Measurements from ENCODE around the gene OPRD1.
"Not testable (repeated sequence)": the region's sequence is repeated elsewhere in the genome, so short reads cannot be mapped to it uniquely, and the experiment has no call there.

The OPRD1 gene

DNA sequence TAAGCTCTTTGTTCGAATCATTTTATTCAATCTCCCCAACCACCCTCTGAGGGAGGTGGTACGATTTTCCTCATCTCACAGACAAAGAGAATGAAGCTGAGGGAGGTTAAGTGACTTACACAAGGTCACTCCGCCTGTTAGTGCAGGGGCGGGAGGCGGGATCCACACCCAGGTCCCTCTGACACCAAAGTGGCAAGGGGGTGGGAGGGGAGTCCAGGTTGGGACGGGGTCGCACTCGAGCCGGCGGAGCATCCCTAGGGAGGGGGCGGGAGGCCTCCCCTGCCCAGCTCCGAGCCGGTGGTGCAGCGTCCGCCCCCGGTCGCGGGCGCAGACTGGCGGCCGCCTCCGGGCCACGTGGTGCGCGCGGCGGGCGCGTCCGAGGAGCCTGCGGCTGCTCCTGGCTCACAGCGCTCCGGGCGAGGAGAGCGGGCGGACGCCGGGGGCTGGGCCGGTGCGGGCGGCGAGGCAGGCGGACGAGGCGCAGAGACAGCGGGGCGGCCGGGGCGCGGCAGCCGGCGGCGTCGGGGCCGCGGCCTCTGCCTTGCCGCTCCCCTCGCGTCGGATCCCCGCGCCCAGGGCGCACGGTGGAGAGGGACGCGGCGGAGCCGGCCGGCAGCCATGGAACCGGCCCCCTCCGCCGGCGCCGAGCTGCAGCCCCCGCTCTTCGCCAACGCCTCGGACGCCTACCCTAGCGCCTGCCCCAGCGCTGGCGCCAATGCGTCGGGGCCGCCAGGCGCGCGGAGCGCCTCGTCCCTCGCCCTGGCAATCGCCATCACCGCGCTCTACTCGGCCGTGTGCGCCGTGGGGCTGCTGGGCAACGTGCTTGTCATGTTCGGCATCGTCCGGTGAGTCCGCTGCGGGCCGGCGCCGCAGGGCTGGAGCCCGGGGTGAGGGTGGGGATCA lies at the start of gene OPRD1:
Gene OPRD1, plus strand, starts transcription at position 405 of the 903 bp plus-strand sequence. Its CDS starts 214 bp downstream, at position 619.
- no peak for DNase-seq (ENCODE audit: low spot score)

DNA sequence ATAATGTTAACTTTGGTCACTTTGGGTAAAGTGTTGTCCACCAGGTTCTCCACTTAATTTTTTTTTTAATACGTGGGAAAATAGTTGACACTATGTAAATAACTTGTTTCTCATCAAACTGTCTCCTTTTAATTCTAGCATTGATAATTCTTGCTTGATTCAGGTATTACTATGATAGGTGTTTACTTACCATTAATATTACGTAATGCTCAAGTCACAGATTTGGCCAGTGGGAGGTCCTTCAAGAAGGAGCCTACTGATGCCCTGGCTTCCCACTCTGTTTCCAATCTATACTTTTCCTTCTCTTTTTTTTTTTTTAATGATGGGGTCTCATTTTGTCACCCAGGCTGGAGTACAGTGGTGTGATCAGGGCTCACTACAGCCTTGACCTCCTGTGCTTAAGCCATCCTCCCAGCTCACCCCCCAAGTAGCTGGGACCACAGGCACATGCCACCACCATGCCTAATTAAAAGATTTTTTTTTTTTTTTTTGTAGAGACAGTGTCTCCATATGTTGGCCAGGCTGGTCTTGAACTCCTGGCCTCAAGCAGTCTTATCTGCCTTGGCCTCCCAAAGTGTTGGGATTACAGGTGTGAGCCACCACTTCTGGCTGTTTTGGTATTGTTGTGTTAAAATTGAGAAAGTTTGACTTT lies 45.3 kb upstream of the OPRD1 start:
- DNase-seq (ENCODE audit: low spot score): no peak

DNA sequence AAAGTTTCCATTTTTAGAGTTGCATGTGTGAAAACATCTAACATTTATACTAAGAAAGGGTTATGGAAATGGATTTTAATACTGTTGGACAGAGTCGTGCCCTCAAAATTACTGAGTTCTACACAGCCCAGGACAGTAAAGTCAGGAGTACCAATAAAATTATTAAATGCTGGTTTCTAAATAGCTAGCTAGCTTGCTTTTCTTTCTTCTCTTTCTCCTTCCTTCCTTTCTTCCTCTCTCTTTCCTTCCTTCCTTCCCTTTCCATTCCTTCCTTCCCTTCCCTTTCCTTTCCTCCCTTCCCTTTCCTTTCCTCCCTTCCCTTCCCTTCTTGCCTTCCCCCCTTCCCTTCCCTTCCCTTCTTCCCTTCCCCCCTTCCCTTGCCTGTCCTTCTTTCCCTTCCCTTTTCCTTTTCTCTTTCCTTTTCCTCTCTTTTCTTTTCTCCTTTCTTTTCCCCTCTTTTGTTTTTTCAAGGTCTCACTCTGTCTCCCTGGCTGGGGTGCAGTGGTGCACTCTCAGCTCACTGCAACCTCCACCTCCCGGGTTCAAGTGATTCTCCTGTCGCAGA lies 41.3 kb upstream of the OPRD1 start:
- no peak for DNase-seq (ENCODE audit: low spot score)

DNA sequence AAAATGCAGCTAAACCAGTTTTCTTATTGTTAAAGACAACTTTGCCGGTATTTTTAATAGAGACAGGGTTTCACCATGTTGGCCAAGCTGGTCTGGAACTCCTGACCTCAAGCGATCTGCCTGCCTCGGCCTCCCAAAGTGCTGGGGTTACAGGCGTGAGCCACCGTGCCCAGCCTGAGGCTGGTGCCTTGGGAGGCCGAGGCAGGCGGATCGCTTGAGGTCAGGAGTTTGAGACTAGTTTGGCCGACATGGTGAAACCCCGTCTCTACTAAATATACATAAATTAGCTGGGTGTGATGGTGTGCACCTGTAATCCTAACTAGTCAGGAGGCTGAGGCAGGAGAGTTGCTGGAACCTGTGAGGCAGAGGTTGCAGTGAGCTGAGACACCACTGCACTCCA lies 40.0 kb upstream of the OPRD1 start:
- not testable (repeated sequence) for DNase-seq (ENCODE audit: low spot score)

DNA sequence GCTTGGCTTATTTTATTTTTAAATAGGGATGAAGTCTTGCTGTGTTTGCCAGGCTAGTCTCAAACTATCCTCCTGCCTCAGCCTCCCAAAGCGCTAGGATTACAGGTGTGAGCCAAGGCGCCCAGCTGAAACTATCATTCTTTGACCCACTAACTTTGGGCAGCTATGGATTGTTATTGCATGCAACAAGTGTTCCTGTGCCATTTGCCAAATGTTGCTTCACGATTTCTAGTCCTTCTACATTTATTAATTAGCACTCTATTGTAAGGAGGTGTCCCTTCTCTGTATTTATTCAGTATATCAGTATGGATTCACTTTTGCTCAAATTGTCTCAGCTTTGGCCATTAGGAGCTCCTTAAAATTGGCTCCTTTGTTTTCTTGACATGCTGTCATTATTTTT lies 38.9 kb upstream of the OPRD1 start:
- DNase-seq (ENCODE audit: low spot score): no peak

DNA sequence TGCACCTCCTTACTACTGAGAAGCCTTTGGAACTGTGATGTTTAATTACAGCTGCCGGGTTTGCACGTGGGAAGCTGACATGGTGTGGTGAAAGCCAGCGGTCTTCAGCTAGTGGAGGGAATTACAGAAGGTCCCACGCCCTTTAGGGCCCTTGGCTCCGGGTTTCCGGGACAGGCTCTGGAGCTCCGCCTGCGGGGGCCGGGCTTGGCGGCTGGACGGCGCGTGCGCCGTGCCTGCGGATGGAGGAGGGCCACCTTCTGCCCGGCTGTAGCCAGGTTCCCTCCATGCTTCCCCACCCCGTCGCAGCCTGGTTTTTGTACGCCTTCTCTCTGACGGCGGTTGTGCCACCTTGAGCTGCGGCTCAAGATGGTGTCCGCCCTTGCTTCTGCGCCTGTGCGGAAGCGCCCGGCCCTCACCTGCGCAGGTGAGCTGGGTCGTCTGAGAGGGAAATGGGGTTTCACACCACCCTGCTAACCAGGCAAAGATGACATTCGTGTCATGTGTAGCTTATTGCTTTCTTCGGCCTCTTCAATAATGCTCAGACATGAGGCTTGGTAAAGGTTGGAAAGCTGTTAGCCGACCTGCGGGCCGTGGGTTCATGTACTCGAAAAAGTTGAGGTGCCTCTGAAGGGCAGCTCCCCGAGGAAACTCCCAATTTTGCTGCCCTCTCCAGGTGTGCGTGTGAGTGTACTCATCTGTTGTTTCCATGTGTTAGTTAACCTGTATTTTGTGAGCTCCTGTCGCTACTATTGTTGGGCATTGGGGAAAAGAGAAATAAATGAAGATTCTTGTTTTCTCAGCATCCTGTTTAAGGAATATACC lies 36.6 kb upstream of the OPRD1 start:
- peak; percentile 58 for DNase-seq (ENCODE audit: low spot score)

DNA sequence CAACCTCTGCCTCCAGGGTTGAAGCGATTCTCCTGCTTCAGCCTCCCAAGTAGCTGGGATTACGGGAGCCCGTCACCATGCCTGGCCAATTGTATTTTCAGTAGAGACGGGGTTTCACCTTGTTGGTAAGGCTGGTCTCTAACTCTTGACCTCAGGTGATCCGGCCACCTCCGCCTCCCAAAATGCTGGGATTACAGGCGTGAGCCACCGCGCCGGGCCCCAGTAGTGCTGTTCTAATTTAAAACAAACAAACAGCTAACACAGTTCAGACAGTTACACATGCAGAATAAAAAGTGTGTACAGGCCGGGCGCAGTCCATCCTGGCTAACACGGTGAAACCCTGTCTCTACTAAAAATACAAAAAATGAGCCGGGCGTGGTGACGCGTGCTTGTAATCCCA lies 35.6 kb upstream of the OPRD1 start:
- no peak for DNase-seq (ENCODE audit: low spot score)

DNA sequence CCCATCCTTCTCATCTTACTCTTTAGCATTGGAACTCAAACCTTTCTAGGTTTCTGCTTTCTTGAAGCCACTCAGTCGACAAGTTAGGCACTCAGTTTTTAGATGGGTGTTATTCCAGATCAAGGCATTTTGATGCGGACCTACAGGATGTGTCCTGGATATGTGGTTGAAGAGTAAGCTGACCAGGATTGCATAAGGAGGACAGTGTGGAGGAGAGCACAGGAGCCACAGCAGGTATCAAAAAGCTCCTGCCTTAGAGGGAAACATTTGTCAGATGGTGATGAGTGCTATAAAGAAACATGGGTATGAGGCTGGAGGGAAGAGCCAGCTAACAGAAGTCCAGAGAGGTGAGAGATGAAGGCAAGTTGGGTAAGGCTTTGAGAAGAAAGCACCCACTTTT lies 33.9 kb upstream of the OPRD1 start:
- no peak for DNase-seq (ENCODE audit: low spot score)

DNA sequence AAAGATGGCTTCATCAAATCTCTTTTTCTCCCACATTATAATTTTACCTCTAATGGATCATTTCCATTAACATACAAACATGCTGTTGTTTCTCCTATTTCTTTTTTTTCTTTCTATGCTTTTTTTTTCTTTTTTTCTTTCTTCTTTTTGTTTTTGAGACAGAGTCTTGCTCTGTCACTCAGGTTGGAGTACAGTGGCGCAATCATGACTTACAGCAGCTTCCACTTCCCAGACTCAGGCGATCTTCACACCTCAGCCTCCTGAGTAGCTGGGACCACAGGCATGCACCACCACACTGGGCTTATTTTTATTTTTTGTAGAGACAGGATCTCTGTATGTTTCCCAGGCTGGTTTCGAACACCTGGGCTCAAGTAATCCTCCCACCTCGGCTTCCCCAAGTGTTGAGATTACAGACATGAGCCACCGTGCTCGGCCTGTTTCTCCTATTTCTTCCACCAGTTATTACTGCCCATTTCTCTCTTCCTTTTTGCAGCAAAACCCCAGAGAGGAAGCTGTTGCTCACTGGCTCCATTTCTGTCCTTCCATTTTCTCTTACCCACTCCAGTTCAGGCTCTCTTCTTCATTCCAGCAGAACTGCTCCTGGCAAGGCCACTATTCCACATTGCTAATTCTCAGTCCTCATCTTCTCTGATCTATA lies 32.1 kb upstream of the OPRD1 start:
- DNase-seq (ENCODE audit: low spot score): no peak

DNA sequence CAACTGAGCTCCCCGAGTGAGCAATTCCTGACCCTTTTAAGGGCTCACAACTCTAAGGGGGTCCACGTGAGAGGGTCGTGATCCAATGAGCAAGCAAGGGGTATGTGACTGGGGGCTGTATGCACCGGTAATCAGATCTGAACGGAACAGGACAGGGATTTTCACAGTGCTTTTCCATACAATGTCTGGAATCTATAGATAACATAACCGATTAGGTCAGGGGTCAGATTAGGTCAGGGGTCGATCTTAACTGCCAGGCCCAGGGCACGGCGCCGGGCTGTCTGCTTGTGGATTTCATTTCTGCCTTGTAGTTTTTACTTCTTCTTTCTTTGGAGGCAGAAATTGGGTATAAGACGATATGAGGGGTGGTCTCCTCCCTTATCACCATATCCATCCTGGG lies 30.7 kb upstream of the OPRD1 start:
- DNase-seq (ENCODE audit: low spot score): no peak

DNA sequence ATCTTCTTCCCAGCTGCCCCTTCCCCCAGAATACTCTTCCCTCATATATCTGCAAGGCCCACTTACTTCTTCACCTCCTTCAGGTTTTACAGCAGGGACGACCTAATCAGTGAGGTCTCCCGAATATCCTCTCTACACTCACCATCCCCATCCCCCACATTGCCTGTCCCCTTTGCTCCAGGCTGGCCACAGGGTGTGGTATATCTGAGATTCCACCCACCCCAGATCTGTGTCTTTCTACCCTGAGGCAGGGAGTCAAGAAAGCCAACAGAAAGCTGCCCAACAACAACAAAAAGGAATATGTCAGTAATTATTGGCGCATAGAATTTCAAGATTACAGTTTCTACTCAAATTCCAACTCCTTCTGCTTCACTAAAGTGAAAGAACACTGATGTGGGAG lies 30.0 kb upstream of the OPRD1 start:
- no peak for DNase-seq (ENCODE audit: low spot score)

DNA sequence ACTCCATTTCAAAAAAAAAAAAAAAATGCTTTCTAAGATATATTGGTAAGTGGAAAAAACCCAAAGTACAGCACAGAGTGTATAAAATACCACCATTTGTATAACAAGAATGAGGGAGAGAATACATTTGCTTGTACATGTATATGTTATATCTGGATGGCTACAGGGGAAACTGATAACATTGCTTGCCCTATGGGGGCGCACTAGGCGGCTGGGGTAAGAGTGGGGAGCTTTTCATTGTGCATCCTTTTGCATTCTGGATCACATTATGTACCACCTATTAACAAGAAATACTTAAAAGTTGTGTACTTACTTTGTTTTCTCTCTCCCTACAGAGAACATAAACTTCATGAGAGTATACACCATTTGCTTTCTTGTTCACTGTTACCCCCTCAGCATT lies 28.6 kb upstream of the OPRD1 start:
- DNase-seq (ENCODE audit: low spot score): no peak

DNA sequence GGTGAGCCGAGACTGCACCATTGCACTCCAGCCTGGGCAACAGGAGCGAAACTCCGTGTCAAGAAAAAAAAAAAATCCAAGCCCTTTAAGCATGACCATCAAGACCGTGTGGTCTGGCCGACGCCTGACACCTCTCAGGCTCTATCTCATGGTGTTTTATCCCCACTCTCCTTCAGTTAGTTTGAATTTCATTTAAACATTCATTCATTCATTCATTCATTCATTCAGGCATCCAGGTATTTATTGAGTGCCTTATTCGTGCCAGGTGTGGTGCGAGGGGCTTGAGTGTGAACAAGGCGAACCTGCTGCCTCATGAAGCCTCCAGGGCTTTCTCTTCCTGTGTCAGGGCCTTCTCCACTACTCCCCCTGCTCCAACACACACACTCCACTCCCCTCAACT lies 22.6 kb upstream of the OPRD1 start:
- DNase-seq (ENCODE audit: low spot score): no peak

DNA sequence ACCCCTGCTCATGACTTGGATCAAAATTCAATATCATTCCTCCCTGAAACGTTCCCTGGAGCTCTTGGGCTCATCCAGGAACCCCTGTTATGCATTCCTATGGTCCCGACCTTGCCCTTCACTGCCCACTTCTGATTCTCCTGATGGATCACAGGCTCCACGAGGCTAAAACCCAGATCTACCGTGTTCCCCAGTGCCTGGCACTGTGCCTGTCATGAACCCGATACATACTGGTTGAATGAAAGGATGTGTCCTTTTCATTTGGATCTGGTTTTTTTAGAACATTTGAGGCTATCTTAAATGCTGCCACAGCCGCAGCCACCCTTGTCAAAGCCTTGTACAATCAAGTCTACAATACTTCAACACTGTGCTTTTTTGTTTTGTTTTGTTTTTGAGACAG lies 22.2 kb upstream of the OPRD1 start:
- no peak for DNase-seq (ENCODE audit: low spot score)

DNA sequence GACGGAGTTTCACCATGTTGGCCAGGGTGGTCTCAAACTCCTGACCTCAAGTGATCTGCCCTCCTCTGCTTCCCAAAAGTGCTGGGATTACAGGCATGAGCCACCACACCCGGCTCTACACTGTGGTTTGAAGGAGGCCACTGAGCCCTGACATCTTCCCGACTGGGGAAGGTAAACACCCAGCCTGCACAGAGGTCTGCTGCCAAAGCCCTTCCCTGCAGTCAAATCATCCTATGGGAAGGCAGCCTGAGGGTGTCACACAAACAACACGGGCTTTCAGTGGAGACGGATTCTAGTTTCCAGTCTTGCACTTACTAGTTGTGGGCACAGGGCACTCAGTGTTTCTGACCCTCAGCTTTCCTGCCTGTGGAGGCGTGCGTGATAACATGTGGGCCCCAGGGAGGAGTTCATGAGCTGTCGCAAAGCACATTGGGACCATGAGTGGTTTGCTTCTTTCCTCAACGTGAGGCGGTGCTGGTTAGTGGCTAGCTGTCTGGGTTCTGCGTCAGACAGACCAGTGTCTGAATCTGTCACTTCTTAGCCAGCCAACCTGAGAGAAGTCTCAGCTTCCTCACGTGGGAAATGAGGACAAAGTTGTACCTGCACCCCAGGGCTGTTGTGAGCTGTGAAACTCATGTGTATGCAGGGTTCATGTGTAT lies 21.5 kb upstream of the OPRD1 start:
- no peak for DNase-seq (ENCODE audit: low spot score)

DNA sequence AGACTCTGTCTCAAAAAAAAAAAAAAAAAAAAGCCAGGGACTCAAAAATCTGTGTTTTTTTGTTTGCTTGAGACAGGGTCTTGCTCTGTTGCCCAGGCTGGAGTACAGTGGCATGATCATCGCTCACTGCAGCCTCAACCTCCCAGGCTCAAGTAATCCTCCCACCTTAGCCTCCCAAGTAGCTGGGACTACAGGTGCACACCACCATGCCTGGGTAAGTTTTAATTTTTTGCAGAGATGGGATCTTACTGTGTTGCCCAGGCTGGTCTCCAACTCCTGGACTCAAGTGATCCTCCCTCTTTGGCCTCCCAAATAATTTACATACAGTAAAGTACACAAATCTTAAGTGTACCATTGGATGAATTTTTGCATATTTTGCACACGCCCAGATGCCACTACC lies 20.0 kb upstream of the OPRD1 start:
- DNase-seq (ENCODE audit: low spot score): not testable (repeated sequence)

DNA sequence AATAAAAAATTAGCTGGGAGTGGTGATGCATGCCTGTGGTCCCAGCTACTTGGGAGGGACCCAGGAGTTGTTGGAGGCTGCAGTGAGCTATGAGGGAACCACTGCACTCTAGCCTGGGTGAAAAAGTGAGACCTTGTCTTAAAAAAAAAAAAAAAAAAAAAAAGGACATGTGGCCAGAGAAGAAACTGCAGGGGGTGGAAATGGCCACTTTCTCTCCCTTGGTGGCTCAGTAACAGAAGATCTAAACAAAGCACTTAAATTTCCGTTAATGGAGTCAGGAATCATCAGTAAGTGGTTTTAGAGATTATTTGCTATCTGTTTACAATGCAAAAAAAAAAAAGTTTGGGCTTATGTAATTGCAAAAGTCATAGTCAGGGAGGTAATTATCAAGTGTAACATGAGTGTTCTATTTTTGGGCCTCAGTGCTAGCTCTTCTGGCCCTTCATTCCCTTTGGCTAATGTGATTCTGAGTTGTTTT lies 19.3 kb upstream of the OPRD1 start:
- no peak for DNase-seq (ENCODE audit: low spot score)

DNA sequence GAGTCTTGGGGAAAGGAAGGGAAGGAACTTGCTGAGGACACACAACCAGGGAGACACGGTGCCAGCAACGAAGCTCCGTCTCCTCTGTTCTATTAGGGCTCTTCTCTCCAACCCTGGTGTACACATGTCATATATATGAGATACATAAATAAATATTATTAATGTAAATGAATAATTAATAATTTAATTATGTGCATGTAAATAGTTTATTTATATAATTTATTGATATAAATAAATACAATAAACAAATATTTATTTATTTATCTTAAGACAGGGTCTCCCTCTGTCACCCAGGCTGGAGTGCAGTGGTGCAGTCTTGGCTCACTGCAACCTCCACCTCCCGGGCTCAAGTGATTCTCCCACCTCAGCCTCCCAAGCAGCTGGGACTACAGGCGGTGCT lies 17.4 kb upstream of the OPRD1 start:
- not testable (repeated sequence) for DNase-seq (ENCODE audit: low spot score)

DNA sequence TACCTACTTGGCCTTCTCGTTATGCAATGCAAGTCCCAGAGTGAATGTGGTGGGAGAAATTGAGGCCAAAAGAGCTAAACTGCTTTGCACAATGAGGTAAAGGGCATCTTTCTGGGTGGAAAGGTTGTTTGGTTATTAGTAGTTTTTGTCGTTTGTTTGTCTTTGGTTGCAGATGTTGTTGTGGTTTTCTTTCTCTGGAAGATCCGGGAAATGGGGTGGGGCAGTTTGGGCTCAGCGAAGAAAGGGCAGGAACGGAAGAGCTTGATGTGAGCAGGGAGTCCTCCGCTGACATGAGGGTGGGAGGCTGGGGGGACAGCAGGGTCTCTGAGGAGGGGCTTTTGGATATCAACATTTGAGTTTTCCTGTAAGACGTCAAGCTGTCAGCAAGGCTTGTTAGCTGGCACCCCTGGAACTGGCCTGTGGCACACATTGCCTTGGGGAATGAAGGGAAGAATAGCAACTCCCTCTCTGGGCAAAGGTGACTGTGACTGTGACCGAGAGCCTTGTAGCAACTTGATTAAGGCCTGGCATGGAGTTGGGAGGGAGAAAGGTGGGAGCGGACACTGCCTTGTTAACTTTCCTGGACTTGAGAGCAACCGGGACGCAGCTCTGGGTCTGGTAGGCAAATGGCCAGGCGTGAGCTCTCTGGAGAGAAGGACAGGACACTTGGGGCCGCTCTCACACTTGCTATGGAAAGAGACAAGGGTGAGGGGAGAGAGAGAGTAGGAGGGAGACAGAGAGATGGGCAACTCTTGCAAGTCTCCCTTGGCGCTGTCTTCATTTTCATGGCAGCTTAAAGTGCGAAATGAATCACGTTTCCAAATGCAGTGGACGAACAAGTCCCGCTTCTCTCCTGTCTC lies 15.4 kb upstream of the OPRD1 start:
- no peak for DNase-seq (ENCODE audit: low spot score)

DNA sequence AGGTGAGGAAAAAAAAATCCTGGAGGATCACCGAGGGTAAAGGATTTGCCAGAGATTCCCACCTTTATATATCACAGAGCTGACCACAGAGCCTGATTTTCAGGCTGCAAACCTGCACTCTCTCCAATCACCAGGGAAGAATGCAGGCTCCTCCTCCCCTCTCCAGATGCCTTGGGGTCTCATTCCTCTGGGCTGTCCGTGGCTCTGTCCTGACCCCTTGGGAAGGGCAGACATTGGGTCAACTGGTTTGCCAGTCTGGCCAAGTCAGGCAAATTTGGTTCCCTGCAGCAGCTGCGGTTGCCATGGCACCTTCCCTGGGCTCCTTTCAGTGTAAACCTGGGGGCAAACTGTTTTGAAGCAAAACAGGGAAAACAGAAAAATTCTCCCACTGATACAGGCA lies 11.6 kb upstream of the OPRD1 start:
- DNase-seq (ENCODE audit: low spot score): no peak
